HL-60 (cell line): ENCODE measurements around the gene ALG11.

ENCODE experiments used
- CTCF ChIP-seq: IDR thresholded peaks from one replicate; pipeline ENCODE4 v1.5.1; 2011; ENCODE audit warnings: low read length, control low read depth, inconsistent platforms; ENCODE audit not compliant: insufficient read depth
- POLR2AphosphoS5 ChIP-seq: IDR thresholded peaks from 2 replicates; pipeline ENCODE4 v1.6.1; 2012; ENCODE audit warnings: low read depth

GRCh38 chr13:51999510-51999911 is 12.7 kb upstream of the ALG11 start:
- TF ChIP-seq CTCF (no peak), POLR2AphosphoS5 (no peak)
